Measurements from ENCODE around the gene TNRC18. TPM values are rescaled to one million over a fixed set of nuclear protein-coding genes. Genes with fewer than 3 reads are reported as not detected.
"Not testable (repeated sequence)": the region's sequence is repeated elsewhere in the genome, so short reads cannot be mapped to it uniquely, and the experiment has no call there.

Gene TNRC18
- total RNA-seq, 2 donors from 2014 or later = 93.0 to 103 TPM

- DNase-seq (ENCODE audit: low spot score) = no peak
- intact Hi-C loops (cut with DNase I) = no loop called here
These were observed 83.7 kb downstream of the TNRC18 start for GRCh38 chr7:5339955-5340354.

GRCh38 chr7:5337047-5337446, 86.6 kb downstream of the TNRC18 start:
- no peak for DNase-seq (ENCODE audit: low spot score)
- intact Hi-C loops (cut with DNase I) = no loop called here

- intact Hi-C loops (cut with DNase I) = no loop called here
These were observed 89.0 kb downstream of the TNRC18 start for GRCh38 chr7:5334671-5335070.

DNA sequence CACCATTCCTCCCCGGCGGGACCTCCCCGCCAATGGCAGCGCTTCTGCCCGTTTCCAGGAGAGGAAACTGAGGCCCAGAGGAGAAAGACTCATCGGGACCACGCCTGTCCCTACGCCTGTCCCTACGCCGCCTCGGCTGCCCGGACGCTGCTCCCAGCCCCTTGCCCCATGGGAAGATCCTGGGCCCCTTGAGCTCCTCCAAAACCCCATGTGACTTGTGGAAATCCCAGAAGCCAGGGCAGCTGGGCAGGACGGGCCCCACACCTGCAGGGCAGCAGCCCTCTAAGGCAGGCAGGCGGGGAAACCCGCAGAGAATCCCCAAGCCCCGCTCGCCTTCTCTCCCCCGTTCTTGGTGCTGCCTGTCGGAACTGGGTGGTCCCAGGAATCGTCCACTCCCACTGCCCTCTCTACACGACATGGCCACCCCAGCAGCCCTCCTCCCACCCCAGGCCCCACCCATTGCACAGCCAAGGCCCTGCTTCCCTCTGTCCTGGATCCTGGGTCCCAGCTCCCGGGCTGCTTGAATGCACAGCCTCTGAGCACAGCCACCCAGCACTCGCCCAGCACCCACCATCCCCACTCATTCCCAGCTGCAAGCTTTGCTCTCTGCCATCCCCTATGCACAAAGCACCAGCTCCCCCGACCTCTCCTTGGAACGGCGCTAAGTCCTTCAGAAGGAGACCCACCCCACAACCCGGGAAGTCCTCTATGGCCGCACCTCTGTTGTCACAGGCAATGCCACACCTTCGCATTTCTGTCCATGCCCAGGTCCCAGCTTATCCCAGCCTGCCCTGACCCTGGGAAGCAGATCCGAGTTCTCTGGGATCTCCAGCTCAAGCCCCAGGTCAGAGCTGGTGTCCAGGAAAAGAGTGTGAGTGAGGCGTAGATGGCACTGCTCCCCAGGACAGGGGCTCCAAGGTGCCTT, 90.3 kb downstream of the TNRC18 start:
- intact Hi-C loops (cut with DNase I) = no loop called here

More at GRCh38 chr7:5334671-5335070, 89.0 kb downstream of the TNRC18 start:
- DNase-seq (ENCODE audit: low spot score) = no peak

DNA sequence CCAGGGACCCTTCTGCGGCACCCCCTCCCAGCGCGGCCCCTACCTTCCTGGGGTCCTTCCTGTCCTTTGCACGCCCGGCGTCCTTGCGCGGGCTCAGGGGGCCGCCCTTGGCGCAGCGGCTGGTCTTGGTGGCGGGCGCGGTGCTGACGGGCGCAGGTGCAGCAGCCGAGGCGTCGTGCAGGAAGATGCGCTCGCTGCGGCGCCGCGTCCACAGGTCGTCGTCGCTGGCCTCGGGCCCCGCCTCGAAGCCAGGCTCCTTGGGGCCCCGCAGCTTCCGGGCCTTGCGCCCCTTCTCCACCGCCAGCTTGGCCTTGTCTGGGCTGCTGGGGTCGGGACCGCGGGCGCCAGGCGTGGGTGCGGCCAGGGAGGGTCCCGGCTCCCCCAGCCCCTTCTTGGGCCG, 91.1 kb downstream of the TNRC18 start:
- intact Hi-C loops (cut with DNase I) = no loop called here
- DNase-seq (ENCODE audit: low spot score) = no peak

More for the DNA sequence above, 90.3 kb downstream of the TNRC18 start:
- DNase-seq (ENCODE audit: low spot score) = no peak

DNA sequence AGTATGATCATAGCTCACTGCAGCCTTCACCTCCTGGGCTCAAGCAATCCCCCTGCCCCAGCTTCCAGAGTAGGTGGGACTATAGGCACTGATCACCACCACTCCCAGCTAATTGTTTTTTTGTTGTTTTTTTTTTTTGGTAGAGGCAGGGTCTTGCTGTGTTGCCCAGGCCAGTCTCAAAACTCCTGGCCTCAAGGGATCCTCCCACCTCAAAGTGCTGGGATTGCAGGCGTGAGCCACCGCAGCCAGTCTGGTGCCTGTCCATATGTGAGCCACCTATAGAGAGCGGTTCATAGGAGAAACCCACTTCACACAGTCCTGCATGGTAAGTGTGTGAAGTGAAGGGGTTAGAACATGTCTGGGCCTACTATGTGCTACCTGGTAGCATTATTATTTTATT, 93.3 kb downstream of the TNRC18 start:
- intact Hi-C loops (cut with DNase I) = no loop called here
- DNase-seq (ENCODE audit: low spot score) = no peak

- intact Hi-C loops (cut with DNase I) = no loop called here
- DNase-seq (ENCODE audit: low spot score) = no peak
These were observed 98.7 kb downstream of the TNRC18 start for GRCh38 chr7:5324961-5325360.

DNA sequence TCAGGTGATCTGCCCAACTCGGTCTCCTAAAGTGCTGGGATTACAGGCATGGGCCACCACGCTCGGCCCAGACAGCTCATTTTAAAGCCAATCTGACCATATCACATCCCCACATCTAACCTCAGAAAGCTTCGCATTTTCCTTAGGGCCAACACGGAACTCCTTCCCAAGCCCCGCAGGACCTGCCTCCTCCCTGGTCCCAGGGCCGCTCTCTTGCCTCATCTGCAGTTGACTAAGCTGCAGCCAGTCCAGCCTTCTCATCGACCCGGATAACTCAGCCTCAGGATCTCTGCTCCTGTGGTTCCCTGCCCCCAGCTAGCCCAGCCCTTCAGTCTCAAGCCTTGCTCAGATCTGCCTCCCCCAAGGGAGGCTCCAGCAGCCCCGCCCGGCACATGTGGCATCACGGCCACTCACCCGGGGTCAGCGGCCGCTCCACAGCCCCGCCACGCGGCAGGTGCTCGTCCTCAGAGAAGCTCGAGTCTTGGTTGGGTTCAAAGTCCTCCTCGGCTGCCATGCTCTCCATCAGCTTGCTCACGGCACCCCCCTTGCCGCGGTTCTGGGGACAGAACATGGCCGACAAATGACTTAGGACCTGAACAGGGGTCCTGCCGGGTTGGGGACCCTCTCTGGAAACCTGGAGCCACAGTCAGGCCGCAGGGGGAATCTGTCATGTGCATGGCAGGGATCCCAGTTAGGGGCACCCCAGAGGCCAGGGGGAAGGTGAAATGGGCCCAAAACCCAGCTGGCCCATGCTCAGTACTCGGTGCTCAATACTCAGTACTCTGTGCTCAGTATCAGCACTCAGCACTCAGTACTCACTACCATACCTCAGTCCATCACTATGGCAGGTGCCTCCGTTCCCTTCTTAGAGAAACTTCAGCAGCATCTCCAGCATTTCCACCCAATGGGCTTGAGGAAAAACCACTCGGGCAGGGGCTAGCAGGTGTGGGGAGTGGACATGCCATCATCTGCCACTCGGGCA, 99.5 kb downstream of the TNRC18 start:
- intact Hi-C loops (cut with DNase I) = not testable (repeated sequence)

DNA sequence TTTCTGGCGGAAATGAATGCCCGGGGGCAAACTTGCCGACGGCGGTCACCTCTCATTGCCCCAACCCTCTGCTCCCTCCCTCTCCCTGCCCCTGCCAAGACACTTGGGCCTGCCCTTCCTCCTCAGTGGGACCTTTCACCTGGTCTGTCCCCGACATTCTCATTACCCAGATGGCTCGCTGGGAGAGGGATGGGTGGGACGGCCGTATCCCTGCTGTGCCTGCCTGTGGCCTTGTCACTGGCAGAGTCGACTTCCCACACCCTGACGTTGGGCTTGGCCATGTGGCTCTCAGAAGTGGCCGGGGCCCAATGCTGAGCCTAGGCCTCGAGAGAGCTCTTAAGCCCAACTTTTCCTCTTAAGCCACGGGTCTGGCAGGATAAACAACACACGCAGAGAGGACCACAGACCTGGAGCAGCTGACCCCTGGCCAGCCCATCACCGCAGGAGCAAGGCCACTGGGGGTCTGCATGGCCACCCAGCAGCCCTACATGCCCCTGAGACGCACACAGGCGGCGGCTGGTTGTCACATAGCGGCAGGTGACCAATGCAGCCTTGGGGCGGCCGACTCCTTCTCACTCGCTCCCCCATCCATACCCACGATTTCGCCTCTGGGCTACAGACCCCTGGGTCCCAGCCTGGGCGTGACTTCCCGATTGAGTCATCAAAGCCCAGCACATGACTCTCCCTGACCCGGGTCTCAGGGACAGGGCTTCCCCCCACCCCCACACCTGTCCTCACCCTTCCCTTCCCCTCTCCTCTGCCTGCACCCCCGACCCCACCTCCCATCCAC, 100.8 kb downstream of the TNRC18 start:
- no peak for DNase-seq (ENCODE audit: low spot score)
- intact Hi-C loops (cut with DNase I) = no loop called here

More for the DNA sequence above, 99.5 kb downstream of the TNRC18 start:
- not testable (repeated sequence) for DNase-seq (ENCODE audit: low spot score)

GRCh38 chr7:5320802-5321396, 102.7 kb downstream of the TNRC18 start:
- DNase-seq (ENCODE audit: low spot score) = no peak
- intact Hi-C loops (cut with DNase I) = no loop called here

DNA sequence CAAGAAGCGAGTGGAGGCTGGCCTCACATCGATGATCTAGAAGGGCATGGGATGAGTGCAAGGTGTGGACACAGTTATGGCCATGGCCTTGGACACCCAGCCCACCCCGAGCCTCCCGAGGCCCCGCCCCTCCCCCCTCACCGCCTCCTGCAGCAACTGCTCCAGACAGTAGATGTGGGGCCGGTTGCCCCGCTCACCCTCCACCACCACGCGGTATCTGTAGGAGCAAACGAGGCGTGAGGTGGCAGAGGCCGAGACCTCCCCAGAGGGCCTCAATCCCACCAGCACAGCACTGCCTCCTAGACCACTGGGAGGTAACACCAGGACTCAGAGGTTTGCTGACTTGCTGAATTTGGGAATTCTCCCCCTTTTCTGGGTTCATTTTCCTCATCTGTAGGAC, 103.2 kb downstream of the TNRC18 start:
- intact Hi-C loops (cut with DNase I) = no loop called here

DNA sequence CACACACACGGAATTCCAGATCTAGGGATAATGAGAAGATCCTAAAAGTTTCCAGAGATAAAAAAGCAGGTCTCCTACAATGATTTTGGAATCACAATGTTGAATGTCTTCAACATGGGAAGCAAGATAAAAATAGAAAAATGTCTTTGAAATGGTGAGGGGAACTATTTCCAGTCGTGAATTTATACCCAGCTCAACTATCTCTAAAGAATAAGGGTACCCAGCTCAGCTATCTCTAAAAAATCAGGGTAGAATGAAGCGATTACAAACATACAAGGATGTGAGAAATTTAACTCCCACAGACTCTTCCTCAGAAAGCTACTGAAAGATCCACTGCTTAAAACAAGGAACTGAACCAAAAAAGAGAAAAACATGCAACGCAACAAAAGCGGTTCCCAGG, 105.0 kb downstream of the TNRC18 start:
- intact Hi-C loops (cut with DNase I); DNase-seq (ENCODE audit: low spot score): not testable (repeated sequence)

More for the DNA sequence above, 103.2 kb downstream of the TNRC18 start:
- no peak for DNase-seq (ENCODE audit: low spot score)

- no peak for DNase-seq (ENCODE audit: low spot score)
- intact Hi-C loops (cut with DNase I) = no loop called here
These were observed 107.9 kb downstream of the TNRC18 start for GRCh38 chr7:5315761-5316160.

DNA sequence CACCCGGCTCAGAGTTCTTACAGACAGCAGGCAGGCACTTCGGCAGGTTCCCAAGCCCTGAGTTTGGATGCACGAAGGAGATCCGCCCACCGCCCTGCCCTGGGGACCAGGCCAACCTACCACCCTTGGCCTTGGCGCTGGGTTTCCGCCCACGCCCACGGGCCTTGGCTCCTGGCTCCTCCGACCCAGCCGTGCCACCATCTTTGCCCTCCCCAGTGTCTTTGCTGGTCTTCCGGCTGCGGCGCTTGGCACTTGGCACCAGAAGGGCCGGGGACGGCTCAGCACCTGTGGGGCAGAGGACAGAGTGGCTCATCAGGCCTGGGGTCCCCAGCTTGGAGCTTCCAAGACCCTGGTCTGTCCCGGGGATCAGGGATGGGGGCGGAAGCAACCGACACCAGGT, 108.8 kb downstream of the TNRC18 start:
- no peak for DNase-seq (ENCODE audit: low spot score)
- intact Hi-C loops (cut with DNase I) = no loop called here

- intact Hi-C loops (cut with DNase I); DNase-seq (ENCODE audit: low spot score): not testable (repeated sequence)
These were observed 110.4 kb downstream of the TNRC18 start for GRCh38 chr7:5313076-5313885.

DNA sequence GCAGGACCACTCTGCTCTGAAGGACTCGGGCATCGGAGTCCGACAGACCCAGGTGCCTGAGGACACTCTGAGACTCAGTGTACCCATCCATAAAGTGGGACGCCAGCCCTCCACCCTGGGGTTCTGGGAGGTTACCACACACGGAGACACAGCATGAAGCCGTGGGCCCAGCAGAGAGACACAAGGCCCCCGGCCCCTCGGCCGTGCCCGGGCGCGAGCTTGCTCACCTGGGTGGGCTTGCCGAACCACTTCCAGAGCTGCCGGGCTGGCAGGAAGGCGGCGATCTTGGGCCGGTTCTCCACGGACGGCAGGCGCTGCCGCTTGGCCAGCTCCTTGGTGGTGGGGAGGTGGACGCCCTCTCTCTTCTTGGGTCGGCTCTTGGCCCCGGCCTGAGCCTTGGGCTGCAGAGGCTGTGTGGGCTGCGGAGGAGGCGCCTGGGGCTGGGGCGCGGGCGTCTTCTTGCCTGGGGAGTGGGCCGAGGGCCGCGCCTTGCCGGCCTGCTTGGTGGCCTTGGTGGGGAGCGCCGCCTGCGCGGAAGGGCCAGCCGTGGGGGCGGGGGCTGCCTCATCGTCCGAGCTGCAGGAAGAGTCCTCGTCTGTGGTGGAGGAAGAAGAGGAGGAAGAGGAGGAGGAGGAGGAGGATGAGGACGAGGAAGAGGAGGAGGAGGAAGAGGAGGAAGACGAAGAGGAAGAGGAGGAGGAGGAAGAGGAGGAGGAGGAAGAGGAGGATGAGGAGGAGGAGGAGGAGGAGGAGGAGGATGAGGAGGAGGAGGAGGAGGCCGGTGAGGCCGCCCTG, 111.2 kb downstream of the TNRC18 start:
- DNase-seq (ENCODE audit: low spot score); intact Hi-C loops (cut with DNase I): not testable (repeated sequence)

GRCh38 chr7:5310822-5311405, 112.7 kb downstream of the TNRC18 start:
- DNase-seq (ENCODE audit: low spot score) = no peak
- intact Hi-C loops (cut with DNase I) = no loop called here

Measured in posterior vena cava (tissue), 2 donors.